PFSK-1 (cell line): ENCODE data around the gene MSL1.

Source experiments
- FOXP2 ChIP-seq: optimal IDR thresholded peaks from 2 replicates; pipeline ENCODE3; 2011; ENCODE audit warnings: borderline replicate concordance, control low read depth, inconsistent platforms; ENCODE audit not compliant: insufficient read depth; ENCODE audit errors: extremely low read length, extremely low read depth
- POLR2AphosphoS5 ChIP-seq: IDR thresholded peaks from 2 replicates; pipeline ENCODE4 v1.6.1; 2012; ENCODE audit warnings: low read depth, mild to moderate bottlenecking, control low read depth, low read length, moderate library complexity
- REST ChIP-seq, 2 experiments: IDR thresholded peaks; 2 replicates each; pipeline versions ENCODE4 v1.6.1 to v1.8.0; 2011 to 2012; ENCODE audit warnings: low read depth in 2 of 2, low read length in 2 of 2, control low read depth in 1 of 2, inconsistent platforms in 1 of 2, mild to moderate bottlenecking in 1 of 2, moderate library complexity in 1 of 2; ENCODE audit not compliant: insufficient read depth in 1 of 2
- SIN3A ChIP-seq: IDR thresholded peaks from 2 replicates; pipeline ENCODE4 v1.6.1; 2012; ENCODE audit warnings: mild to moderate bottlenecking, low read length, moderate library complexity, borderline replicate concordance; ENCODE audit not compliant: insufficient read depth
- TAF1 ChIP-seq: IDR thresholded peaks from 2 replicates; pipeline ENCODE4 v1.6.1; 2012; ENCODE audit warnings: low read length, control low read depth, borderline replicate concordance; ENCODE audit not compliant: insufficient read depth

Gene MSL1

DNA sequence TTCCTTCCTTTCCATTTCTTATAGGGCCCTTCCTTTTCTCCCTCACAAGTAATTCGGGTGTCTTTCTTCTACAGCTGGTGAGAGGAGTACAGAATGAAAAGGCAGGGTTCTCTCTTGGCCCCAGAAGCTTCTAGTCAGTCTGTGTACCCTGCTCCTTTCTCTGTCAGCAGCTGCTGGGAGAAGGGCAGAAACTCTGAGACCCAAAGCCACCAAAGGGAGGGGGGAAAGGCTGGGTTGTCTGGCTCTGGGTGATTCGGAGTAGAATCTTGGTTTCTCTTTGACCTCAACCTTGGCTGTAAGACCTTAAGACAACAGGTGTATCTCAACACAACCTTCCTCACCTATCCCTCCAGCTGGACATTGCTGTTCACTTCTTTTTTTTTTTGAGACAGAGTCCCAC, 18.1 kb upstream of the MSL1 start:
- no peak for TF ChIP-seq SIN3A
- TF ChIP-seq POLR2AphosphoS5 = no peak
- TF ChIP-seq FOXP2 = no peak
- no peak for TF ChIP-seq TAF1
- TF ChIP-seq REST (IDR thresholded peaks at IDR 0.05; ENCODE audit: insufficient read depth in 1 of 2, low read depth in 2 of 2, low read length in 2 of 2) = no peak

DNA sequence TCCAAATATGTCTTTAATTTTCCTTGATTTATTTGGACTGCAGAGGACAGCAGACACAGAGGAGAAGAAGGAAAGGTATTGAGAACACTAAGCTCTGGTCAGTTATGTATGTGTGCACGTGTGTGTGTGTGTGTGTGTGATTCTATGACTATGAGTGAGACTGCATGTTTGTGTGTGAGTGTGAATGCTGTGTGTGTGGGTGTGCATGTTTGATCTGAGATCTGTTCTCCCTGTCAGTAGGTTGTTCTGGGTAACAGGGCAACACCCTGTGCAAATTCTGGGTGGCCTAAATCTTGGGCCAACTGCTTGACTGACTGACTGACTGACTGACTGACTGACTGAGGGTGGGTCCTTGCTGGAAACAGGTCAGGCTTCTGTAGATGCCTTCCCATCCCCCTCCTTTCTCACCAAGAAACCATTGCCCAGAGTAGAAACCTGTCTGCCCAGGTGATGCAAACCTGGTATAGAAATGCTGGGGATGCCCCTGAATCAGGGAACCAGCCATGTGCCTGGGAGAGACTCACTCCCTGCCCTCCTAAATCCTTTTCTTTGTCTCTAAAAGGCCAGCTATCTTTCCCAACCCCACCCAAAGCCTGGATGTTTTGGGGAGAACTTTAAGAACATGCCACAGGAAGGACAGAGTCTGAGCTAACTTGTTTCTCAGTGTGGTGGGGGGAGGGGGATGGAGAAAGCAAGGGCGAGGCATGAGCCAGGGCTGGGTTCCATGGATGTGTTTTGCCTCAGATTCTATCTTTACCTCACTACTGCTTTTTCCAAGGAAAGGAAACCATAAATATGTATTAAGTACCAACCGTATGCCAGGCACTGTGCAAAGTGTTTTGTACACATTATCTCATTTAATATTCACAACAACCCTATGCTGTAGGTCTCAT, 16.9 kb upstream of the MSL1 start:
- TF ChIP-seq FOXP2 (no peak), POLR2AphosphoS5 (no peak), REST (IDR thresholded peaks at IDR 0.05; ENCODE audit: insufficient read depth in 1 of 2, low read depth in 2 of 2, low read length in 2 of 2) (no peak), TAF1 (no peak), SIN3A (no peak)

- TF ChIP-seq FOXP2 (no peak), REST (IDR thresholded peaks at IDR 0.05; ENCODE audit: insufficient read depth in 1 of 2, low read depth in 2 of 2, low read length in 2 of 2) (no peak), SIN3A (no peak), TAF1 (no peak), POLR2AphosphoS5 (no peak)
These were observed 15.7 kb upstream of the MSL1 start for GRCh38 chr17:40105861-40106759.

DNA sequence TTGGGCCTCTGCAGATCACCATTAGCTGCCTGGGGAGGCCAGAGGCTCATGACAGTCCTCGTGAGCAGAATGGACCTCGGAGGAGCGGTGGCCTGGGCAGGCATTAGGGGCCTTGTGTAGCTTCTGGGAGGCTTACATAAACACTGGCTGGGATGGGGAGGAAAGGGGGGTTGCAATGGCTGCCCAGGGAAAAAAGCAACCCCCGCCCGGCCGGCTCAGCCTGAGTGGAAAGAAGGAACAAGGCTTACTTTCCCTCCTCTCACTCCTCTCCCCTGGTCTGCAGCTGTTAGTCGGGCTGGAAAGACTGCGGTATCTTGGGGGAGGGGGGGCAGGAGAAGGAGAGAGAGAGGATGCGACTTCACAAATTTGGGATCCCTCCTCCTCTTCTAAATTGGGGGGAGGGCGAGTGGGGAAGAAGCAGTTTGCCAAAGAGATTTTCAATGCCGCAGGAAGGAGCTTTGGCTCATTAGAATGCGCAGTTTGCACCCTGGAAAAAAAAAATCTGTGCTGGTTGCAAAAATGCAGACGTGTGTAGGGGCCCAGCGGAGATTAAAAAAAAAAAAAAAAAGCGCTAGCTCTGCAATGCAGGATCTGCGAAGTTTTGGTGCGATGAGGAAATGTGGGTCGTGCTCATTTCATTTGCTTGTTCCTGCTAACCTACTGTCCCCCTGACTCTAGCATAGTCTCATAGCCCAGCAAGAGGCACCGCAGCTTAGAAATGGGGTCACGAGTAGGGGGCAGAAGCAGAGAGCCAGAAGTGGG, 14.8 kb upstream of the MSL1 start:
- TF ChIP-seq SIN3A = no peak
- no peak for TF ChIP-seq FOXP2
- TF ChIP-seq POLR2AphosphoS5 = no peak
- no peak for TF ChIP-seq TAF1
- TF ChIP-seq REST (IDR thresholded peaks at IDR 0.05; ENCODE audit: insufficient read depth in 1 of 2, low read depth in 2 of 2, low read length in 2 of 2) = no peak
